Suprapubic skin (tissue), 4 donors: ENCODE measurements around the gene NLGN2. TPM values are rescaled to one million over a fixed set of nuclear protein-coding genes. Genes with fewer than 3 reads are reported as not detected.
"Not testable (repeated sequence)": the region's sequence is repeated elsewhere in the genome, so short reads cannot be mapped to it uniquely, and the experiment has no call there.

Experiments
- DNase-seq, 2 donors: peaks; one replicate each; pipeline ENCODE4 v3.0.0-alpha.2; 2019; ENCODE audit warnings: low spot score in 2 of 2
- H3K27ac ChIP-seq: fragments of 200-600 bp; sonication (generic); one replicate; pipeline ENCODE4 v1.5.1; 2019
- H3K27me3 ChIP-seq: fragments of 200-600 bp; sonication (generic); one replicate; pipeline ENCODE4 v1.5.1; 2019
- H3K36me3 ChIP-seq: fragments of 200-600 bp; sonication (generic); one replicate; pipeline ENCODE4 v1.5.1; 2019
- H3K4me1 ChIP-seq: fragments of 200-600 bp; sonication (generic); one replicate; pipeline ENCODE4 v1.5.1; 2019
- H3K4me3 ChIP-seq: fragments of 200-600 bp; sonication (generic); one replicate; pipeline ENCODE4 v1.5.1; 2019; ENCODE audit warnings: mild to moderate bottlenecking
- H3K9me3 ChIP-seq: fragments of 200-600 bp; sonication (generic); one replicate; pipeline ENCODE4 v1.5.1; 2019
- CTCF ChIP-seq, 2 donors: fragments of 200-600 bp in 1 of 2; fragments of 450-650 bp in 1 of 2; sonication (generic) in 1 of 2; IDR thresholded peaks; one replicate each; pipeline ENCODE4 v1.5.1; 2016 to 2019; ENCODE audit warnings: antibody characterized with exemption in 2 of 2, mild to moderate bottlenecking in 1 of 2, moderate library complexity in 1 of 2
- EP300 ChIP-seq: sonication (generic); formaldehyde crosslinking; IDR thresholded peaks from one replicate; pipeline ENCODE4 v1.6.1; 2017; ENCODE audit warnings: antibody characterized with exemption
- POLR2A ChIP-seq, 2 donors: fragments of 450-650 bp; IDR thresholded peaks; one replicate each; pipeline ENCODE4 v1.6.1; 2017; ENCODE audit warnings: antibody characterized with exemption in 2 of 2, mild to moderate bottlenecking in 2 of 2, moderate library complexity in 2 of 2
- POLR2AphosphoS5 ChIP-seq, 3 donors: sonication (generic); formaldehyde crosslinking; IDR thresholded peaks; one replicate each; pipeline ENCODE4 v1.6.1; 2017; ENCODE audit warnings: antibody characterized with exemption in 3 of 3
- WGBS: methylation state at CpG from one replicate; pipeline ENCODE4 v1.1.5; 2018; 5-methylcytosine and 5-hydroxymethylcytosine counted together
- total RNA-seq, 4 donors: library from RNA; depleted of rRNA; stranded (reverse); fragments of >200 nt; gene quantifications; one replicate each; pipeline ENCODE4 v1.1.0, GENCODE V29; 2016

Gene NLGN2
- total RNA-seq, 4 donors from 2014 or later, result 5.9 to 17.9 (median 8.1) TPM

GRCh38 chr17:7367918-7368598, 39.6 kb upstream of the NLGN2 start:
- no peaks in the 10 kb centered on the region for H3K9me3 ChIP-seq
- H3K4me1 ChIP-seq, result no peaks in the 10 kb centered on the region
- H3K27ac ChIP-seq, result no peak overlapping the region
- DNase-seq, result no peak
- no peak overlapping the region for H3K4me3 ChIP-seq
- no peak for TF ChIP-seq CTCF (IDR thresholded peaks at IDR 0.05)
- TF ChIP-seq POLR2AphosphoS5 (IDR thresholded peaks at IDR 0.05), result no peak
- TF ChIP-seq POLR2A (IDR thresholded peaks at IDR 0.05), result no peak
- no peaks in the 10 kb centered on the region for H3K36me3 ChIP-seq
- 81% methylated on average over 13 of the region's 13 CpGs for WGBS
- no peaks in the 10 kb centered on the region for H3K27me3 ChIP-seq

- not testable (repeated sequence) for H3K27ac ChIP-seq, DNase-seq, H3K27me3 ChIP-seq, H3K36me3 ChIP-seq, H3K4me1 ChIP-seq, H3K9me3 ChIP-seq, H3K4me3 ChIP-seq
- WGBS, result 95% methylated on average over 5 of the region's 5 CpGs
Observed at GRCh38 chr17:7368599-7368994, 39.0 kb upstream of the NLGN2 start.

GRCh38 chr17:7369825-7370224, 37.8 kb upstream of the NLGN2 start:
- WGBS, result 76% methylated on average over 5 of the region's 5 CpGs

GRCh38 chr17:7370853-7371252, 36.8 kb upstream of the NLGN2 start:
- no peaks in the 10 kb centered on the region for H3K9me3 ChIP-seq
- no peaks in the 10 kb centered on the region for H3K36me3 ChIP-seq
- no peak for DNase-seq
- no peak overlapping the region for H3K27ac ChIP-seq
- H3K4me1 ChIP-seq, result no peaks in the 10 kb centered on the region
- no peak overlapping the region for H3K4me3 ChIP-seq
- H3K27me3 ChIP-seq, result no peaks in the 10 kb centered on the region
- WGBS, result 83% methylated on average over 4 of the region's 4 CpGs
- TF ChIP-seq POLR2A (IDR thresholded peaks at IDR 0.05), result no peak
- no peak for TF ChIP-seq CTCF (IDR thresholded peaks at IDR 0.05)
- TF ChIP-seq POLR2AphosphoS5 (IDR thresholded peaks at IDR 0.05), result no peak
- no peak for TF ChIP-seq EP300

More at GRCh38 chr17:7369825-7370224, 37.8 kb upstream of the NLGN2 start:
- no peaks in the 10 kb centered on the region for H3K36me3 ChIP-seq
- no peak for TF ChIP-seq POLR2A (IDR thresholded peaks at IDR 0.05)
- TF ChIP-seq POLR2AphosphoS5 (IDR thresholded peaks at IDR 0.05), result no peak
- TF ChIP-seq CTCF (IDR thresholded peaks at IDR 0.05), result no peak
- no peak overlapping the region for H3K4me3 ChIP-seq
- H3K27me3 ChIP-seq, result no peaks in the 10 kb centered on the region
- no peak overlapping the region for H3K27ac ChIP-seq
- no peak for DNase-seq
- H3K9me3 ChIP-seq, result no peaks in the 10 kb centered on the region
- H3K4me1 ChIP-seq, result no peaks in the 10 kb centered on the region

- Histone ChIP-seq H3K36me3 (no peaks in the 10 kb centered on the region), H3K27ac (no peak overlapping the region), H3K9me3 (no peaks in the 10 kb centered on the region), H3K4me3 (no peak overlapping the region), H3K27me3 (no peaks in the 10 kb centered on the region), H3K4me1 (no peaks in the 10 kb centered on the region)
- WGBS, result 86% methylated on average over 2 of the region's 2 CpGs
- no peak for TF ChIP-seq POLR2A (IDR thresholded peaks at IDR 0.05)
- no peak for TF ChIP-seq EP300
- TF ChIP-seq CTCF (IDR thresholded peaks at IDR 0.05), result no peak
- TF ChIP-seq POLR2AphosphoS5 (IDR thresholded peaks at IDR 0.05), result no peak
- DNase-seq, result no peak
Observed at GRCh38 chr17:7374353-7374752, 33.3 kb upstream of the NLGN2 start.

- peaks cover 40% of the 10 kb centered on the region for H3K4me1 ChIP-seq
- peaks cover 4% of the 10 kb centered on the region for H3K36me3 ChIP-seq
- H3K4me3 ChIP-seq, result no peak overlapping the region
- no peak for TF ChIP-seq POLR2AphosphoS5 (IDR thresholded peaks at IDR 0.05)
- TF ChIP-seq EP300, result no peak
- no peak for TF ChIP-seq POLR2A (IDR thresholded peaks at IDR 0.05)
- no peak for TF ChIP-seq CTCF (IDR thresholded peaks at IDR 0.05)
- no peaks in the 10 kb centered on the region for H3K9me3 ChIP-seq
- H3K27me3 ChIP-seq, result no peaks in the 10 kb centered on the region
- no peak for DNase-seq
- 97% methylated on average over 3 of the region's 3 CpGs for WGBS
- H3K27ac ChIP-seq, result no peak overlapping the region
Observed at GRCh38 chr17:7379134-7379533, 28.5 kb upstream of the NLGN2 start.
